DND-41 (cell line): ENCODE data around the gene CACNA2D1.

ENCODE experiments used
- CTCF ChIP-seq: IDR thresholded peaks from 2 replicates; pipeline ENCODE4 v1.5.1; 2012; ENCODE audit warnings: borderline replicate concordance, low read length, moderate library complexity, mild to moderate bottlenecking; ENCODE audit not compliant: poor library complexity, severe bottlenecking; ENCODE audit errors: extremely low read depth
- EZH2 ChIP-seq: IDR thresholded peaks from 3 replicates; pipeline ENCODE4 v1.6.1; 2012; ENCODE audit warnings: borderline replicate concordance, low read depth, mild to moderate bottlenecking, moderate library complexity, low read length, inconsistent platforms; ENCODE audit not compliant: severe bottlenecking

GRCh38 chr7:82435769-82436168 is 7.8 kb downstream of the CACNA2D1 start:
- TF ChIP-seq EZH2: no peak
- TF ChIP-seq CTCF: no peak
